Right lobe of liver (tissue), 4 donors: ENCODE results near the gene FCER1G.

Source experiments
- CTCF ChIP-seq, 4 donors: fragments of 200-600 bp in 3 of 4; fragments of 450-650 bp in 1 of 4; IDR thresholded peaks; one replicate each; pipeline versions ENCODE4 v1.5.1 to v1.8.0; 2016 to 2022; ENCODE audit warnings: antibody characterized with exemption in 4 of 4, mild to moderate bottlenecking in 2 of 4
- POLR2A ChIP-seq: fragments of 450-650 bp; IDR thresholded peaks from one replicate; pipeline ENCODE4 v1.6.1; 2017; ENCODE audit warnings: antibody characterized with exemption, mild to moderate bottlenecking
- donor health status: DM: no; HTN: no; CAD: no.
- donor health status: DM: no; HTN: no; CAD: no.
- donor health status: DM: no; HTN: yes; CAD: no.

- TF ChIP-seq CTCF (IDR thresholded peaks at IDR 0.05) (no peak), POLR2A (no peak)
Observed at GRCh38 chr1:161185732-161186311, 29.3 kb upstream of the FCER1G start.
